ENCODE data around the gene UBXN6.
A peak's percentile ranks its signal among the peaks of the same experiment; 100 is the strongest.

UBXN6 gene

GRCh38 chr19:4455719-4456475 is 1.7 kb downstream of the UBXN6 start:
- H3K4me3 ChIP-seq (ENCODE audit: low read depth in 1 of 2, low read length in 2 of 2) = peak overlapping the region; percentile 89
- peak overlapping the region in 1 of 2 donors; percentile 63 for H3K9ac ChIP-seq (ENCODE audit: low read depth in 1 of 2, low read length in 2 of 2)

DNA sequence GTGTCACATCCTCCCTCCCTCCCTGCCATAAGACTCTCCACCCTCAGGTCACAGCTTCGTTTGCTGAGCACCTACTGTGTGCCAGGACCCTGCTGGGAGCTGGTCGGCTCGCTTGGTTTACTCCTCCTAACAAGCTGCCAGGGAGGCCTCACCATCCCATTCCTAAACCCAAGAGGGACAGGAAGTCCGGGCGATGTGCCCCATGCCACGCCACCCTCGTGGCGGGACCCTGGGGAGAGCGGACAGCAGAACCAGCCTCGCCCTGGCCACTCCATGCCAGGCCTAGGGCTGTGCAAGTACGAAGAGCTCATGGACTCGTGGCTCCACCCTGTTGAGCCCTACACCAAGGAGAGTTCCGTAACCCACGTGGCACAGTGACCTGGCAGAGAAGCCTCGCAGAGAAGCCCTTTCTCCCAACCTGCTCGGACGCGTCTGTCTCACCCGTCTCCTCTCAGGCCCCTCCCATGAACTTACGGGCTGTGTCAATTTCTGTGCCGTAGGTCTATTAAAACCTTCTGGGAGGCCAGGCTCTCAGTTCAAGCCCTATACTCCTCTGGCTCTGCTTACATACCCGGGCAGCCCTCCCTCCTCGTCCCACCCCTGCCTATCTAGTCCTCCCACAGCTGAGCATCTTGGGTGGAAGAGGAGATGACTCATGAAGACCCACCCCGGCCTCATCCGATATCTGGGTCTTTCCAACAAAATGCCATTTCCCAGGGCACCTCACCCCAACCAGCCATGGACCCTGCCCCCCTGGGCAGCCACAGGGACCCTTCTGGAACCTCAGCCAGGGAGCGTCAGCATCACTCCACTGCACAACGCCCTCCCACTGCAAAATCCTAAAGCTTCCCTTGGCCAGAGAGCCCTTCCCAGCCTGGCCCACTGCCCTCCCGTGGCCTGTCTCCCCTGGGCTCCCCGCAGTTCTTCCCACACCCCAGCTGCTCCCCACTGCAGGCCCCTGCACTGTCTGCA is 2.6 kb downstream of the UBXN6 start:
- H3K36me3 ChIP-seq (ENCODE audit: control insufficient read depth in 1 of 2, insufficient read depth in 2 of 2, low read length in 2 of 2) = peaks cover 15 to 38% of the 10 kb centered on the region in 2 donors
- no peak overlapping the region for H3K4me3 ChIP-seq (ENCODE audit: low read depth in 1 of 2, low read length in 2 of 2)
- no peaks in the 10 kb centered on the region for H3K27me3 ChIP-seq (ENCODE audit: control insufficient read depth in 1 of 2, insufficient read depth in 2 of 2, low read length in 2 of 2)
- H3K4me1 ChIP-seq (ENCODE audit: control insufficient read depth in 1 of 2, insufficient read depth in 2 of 2, low read length in 2 of 2) = peaks cover 8 to 18% of the 10 kb centered on the region in 2 donors
- no peaks in the 10 kb centered on the region for H3K9me3 ChIP-seq (ENCODE audit: control insufficient read depth in 1 of 2, low read length in 2 of 2)
- no peak overlapping the region for H3K9ac ChIP-seq (ENCODE audit: low read depth in 1 of 2, low read length in 2 of 2)
- H3K27ac ChIP-seq (ENCODE audit: low read depth, low read length) = no peak overlapping the region

More at GRCh38 chr19:4455719-4456475, 1.7 kb downstream of the UBXN6 start:
- Histone ChIP-seq H3K36me3 (ENCODE audit: control insufficient read depth in 1 of 2, insufficient read depth in 2 of 2, low read length in 2 of 2) (peaks cover 15 to 36% of the 10 kb centered on the region in 2 donors), H3K27me3 (ENCODE audit: control insufficient read depth in 1 of 2, insufficient read depth in 2 of 2, low read length in 2 of 2) (no peaks in the 10 kb centered on the region), H3K4me1 (ENCODE audit: control insufficient read depth in 1 of 2, insufficient read depth in 2 of 2, low read length in 2 of 2) (peaks cover 8 to 18% of the 10 kb centered on the region in 2 donors), H3K27ac (ENCODE audit: low read depth, low read length) (no peak overlapping the region), H3K9me3 (ENCODE audit: control insufficient read depth in 1 of 2, low read length in 2 of 2) (no peaks in the 10 kb centered on the region)

DNA sequence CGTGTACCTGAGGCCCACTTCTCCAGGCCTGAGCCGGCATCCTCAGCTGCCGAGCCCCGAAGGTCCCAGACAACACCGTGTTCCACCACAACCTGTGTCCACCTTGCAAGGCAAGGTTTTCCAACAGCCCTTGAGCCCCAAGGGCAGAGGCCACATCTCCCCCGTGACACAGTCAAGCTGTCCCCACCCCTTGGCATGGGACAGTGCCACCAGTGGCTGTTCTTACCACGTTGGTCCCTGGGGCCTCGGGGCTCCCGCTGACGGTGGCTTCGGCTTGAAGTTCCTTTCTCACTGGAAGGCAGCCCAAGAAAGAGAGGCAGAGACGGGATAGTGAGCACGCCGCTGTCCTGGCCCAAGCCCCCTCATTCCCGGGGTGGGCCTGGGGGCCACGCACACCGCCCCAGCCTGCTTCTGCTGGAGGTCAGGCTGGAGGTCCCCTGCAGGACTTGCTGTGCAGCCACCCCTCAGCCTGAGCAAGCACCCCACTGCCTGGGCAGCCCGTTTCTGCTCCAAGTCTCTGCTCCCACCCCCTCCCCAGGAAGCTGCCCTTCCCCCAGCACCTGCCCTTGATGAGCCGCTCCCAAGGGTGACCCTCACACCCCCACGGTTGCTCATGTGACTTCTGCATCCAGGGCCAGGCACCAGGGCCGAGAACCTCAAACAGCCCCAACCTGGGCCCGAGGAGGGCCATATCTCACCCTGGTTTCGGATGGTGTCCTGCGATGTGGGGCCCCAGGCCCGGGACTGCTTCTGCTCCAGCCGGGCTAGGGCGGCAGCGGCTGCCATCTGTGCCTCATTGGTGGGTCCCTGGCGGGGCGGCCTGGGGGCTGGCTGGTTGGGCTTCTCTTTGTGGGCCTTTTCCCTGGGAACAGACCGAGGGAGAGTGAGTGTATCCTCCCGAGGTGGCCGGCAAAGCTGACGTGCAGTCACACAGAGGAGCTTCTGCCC is 4.1 kb downstream of the UBXN6 start:
- no peaks in the 10 kb centered on the region for H3K27me3 ChIP-seq (ENCODE audit: control insufficient read depth in 1 of 2, insufficient read depth in 2 of 2, low read length in 2 of 2)
- no peaks in the 10 kb centered on the region for H3K9me3 ChIP-seq (ENCODE audit: control insufficient read depth in 1 of 2, low read length in 2 of 2)
- peaks cover 25 to 51% of the 10 kb centered on the region in 2 donors for H3K36me3 ChIP-seq (ENCODE audit: control insufficient read depth in 1 of 2, insufficient read depth in 2 of 2, low read length in 2 of 2)
- H3K4me1 ChIP-seq (ENCODE audit: control insufficient read depth in 1 of 2, insufficient read depth in 2 of 2, low read length in 2 of 2) = peaks cover 8 to 18% of the 10 kb centered on the region in 2 donors
- no peak overlapping the region for H3K27ac ChIP-seq (ENCODE audit: low read depth, low read length)
- no peak overlapping the region for H3K4me3 ChIP-seq (ENCODE audit: low read depth in 1 of 2, low read length in 2 of 2)
- H3K9ac ChIP-seq (ENCODE audit: low read depth in 1 of 2, low read length in 2 of 2) = no peak overlapping the region

DNA sequence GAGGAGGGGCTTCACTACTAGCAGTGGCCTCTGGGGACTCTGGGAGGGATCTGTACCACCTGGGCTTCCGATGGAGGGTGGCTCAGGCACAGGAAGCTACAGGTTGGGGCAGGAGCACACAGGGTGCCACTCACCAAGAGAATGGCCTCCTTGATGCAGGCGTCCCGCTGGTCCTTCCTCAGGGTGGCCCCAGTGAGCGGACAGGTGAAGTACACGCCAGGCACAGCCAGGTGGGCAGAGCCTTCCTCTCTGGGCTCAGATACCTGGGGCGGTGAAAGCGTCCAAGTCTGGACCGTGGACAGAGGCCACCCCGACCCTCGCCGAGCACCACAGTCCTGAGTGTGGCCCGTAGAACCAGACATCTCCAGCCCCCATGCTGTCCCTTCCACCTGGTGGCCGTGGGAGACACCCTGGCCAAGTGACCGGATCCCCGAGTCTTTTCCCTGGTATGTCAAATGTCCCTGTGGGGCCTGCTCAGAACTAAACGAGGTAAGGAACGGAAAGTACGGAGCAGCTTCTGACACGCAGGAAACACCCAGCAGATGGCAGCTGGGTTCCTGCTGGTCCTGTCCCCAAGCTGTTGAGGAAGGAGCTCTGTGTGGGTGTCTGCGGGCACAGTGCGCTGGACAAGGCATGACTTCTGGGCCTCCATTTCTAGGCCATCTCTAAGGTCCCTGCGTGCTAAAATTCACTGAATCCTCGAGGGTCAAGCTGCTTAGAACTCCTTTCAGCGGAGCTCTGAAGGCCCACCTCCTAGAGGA is 5.2 kb downstream of the UBXN6 start:
- H3K36me3 ChIP-seq (ENCODE audit: control insufficient read depth in 1 of 2, insufficient read depth in 2 of 2, low read length in 2 of 2) = peaks cover 31 to 62% of the 10 kb centered on the region in 2 donors
- H3K9ac ChIP-seq (ENCODE audit: low read depth in 1 of 2, low read length in 2 of 2) = no peak overlapping the region
- H3K4me1 ChIP-seq (ENCODE audit: control insufficient read depth in 1 of 2, insufficient read depth in 2 of 2, low read length in 2 of 2) = peaks cover 8 to 18% of the 10 kb centered on the region in 2 donors
- no peak overlapping the region for H3K27ac ChIP-seq (ENCODE audit: low read depth, low read length)
- H3K9me3 ChIP-seq (ENCODE audit: control insufficient read depth in 1 of 2, low read length in 2 of 2) = no peaks in the 10 kb centered on the region
- H3K27me3 ChIP-seq (ENCODE audit: control insufficient read depth in 1 of 2, insufficient read depth in 2 of 2, low read length in 2 of 2) = no peaks in the 10 kb centered on the region
- no peak overlapping the region for H3K4me3 ChIP-seq (ENCODE audit: low read depth in 1 of 2, low read length in 2 of 2)

- H3K36me3 ChIP-seq (ENCODE audit: control insufficient read depth in 1 of 2, insufficient read depth in 2 of 2, low read length in 2 of 2) = peaks cover 52 to 87% of the 10 kb centered on the region in 2 donors
- no peak overlapping the region for H3K27ac ChIP-seq (ENCODE audit: low read depth, low read length)
- no peaks in the 10 kb centered on the region for H3K4me1 ChIP-seq (ENCODE audit: control insufficient read depth in 1 of 2, insufficient read depth in 2 of 2, low read length in 2 of 2)
- H3K9me3 ChIP-seq (ENCODE audit: control insufficient read depth in 1 of 2, low read length in 2 of 2) = no peaks in the 10 kb centered on the region
- no peak overlapping the region for H3K9ac ChIP-seq (ENCODE audit: low read depth in 1 of 2, low read length in 2 of 2)
- no peaks in the 10 kb centered on the region for H3K27me3 ChIP-seq (ENCODE audit: control insufficient read depth in 1 of 2, insufficient read depth in 2 of 2, low read length in 2 of 2)
- no peak overlapping the region for H3K4me3 ChIP-seq (ENCODE audit: low read depth in 1 of 2, low read length in 2 of 2)
These were observed 8.0 kb downstream of the UBXN6 start for GRCh38 chr19:4449639-4450028.

- H3K27ac ChIP-seq (ENCODE audit: low read depth, low read length) = no peak overlapping the region
- no peak overlapping the region for H3K4me3 ChIP-seq (ENCODE audit: low read depth in 1 of 2, low read length in 2 of 2)
- H3K9me3 ChIP-seq (ENCODE audit: control insufficient read depth in 1 of 2, low read length in 2 of 2) = no peaks in the 10 kb centered on the region
- H3K4me1 ChIP-seq (ENCODE audit: control insufficient read depth in 1 of 2, insufficient read depth in 2 of 2, low read length in 2 of 2) = no peaks in the 10 kb centered on the region
- H3K27me3 ChIP-seq (ENCODE audit: control insufficient read depth in 1 of 2, insufficient read depth in 2 of 2, low read length in 2 of 2) = no peaks in the 10 kb centered on the region
- no peak overlapping the region for H3K9ac ChIP-seq (ENCODE audit: low read depth in 1 of 2, low read length in 2 of 2)
- H3K36me3 ChIP-seq (ENCODE audit: control insufficient read depth in 1 of 2, insufficient read depth in 2 of 2, low read length in 2 of 2) = peaks cover 52 to 87% of the 10 kb centered on the region in 2 donors
These were observed 8.5 kb downstream of the UBXN6 start for GRCh38 chr19:4449022-4449638.

- Histone ChIP-seq H3K9me3 (ENCODE audit: control insufficient read depth in 1 of 2, low read length in 2 of 2) (no peaks in the 10 kb centered on the region), H3K27ac (ENCODE audit: low read depth, low read length) (no peak overlapping the region), H3K4me3 (ENCODE audit: low read depth in 1 of 2, low read length in 2 of 2) (no peak overlapping the region), H3K27me3 (ENCODE audit: control insufficient read depth in 1 of 2, insufficient read depth in 2 of 2, low read length in 2 of 2) (no peaks in the 10 kb centered on the region), H3K4me1 (ENCODE audit: control insufficient read depth in 1 of 2, insufficient read depth in 2 of 2, low read length in 2 of 2) (no peaks in the 10 kb centered on the region), H3K9ac (ENCODE audit: low read depth in 1 of 2, low read length in 2 of 2) (no peak overlapping the region), H3K36me3 (ENCODE audit: control insufficient read depth in 1 of 2, insufficient read depth in 2 of 2, low read length in 2 of 2) (peaks cover 49 to 87% of the 10 kb centered on the region in 2 donors)
These were observed 9.2 kb downstream of the UBXN6 start for GRCh38 chr19:4448147-4448985.

- H3K27me3 ChIP-seq (ENCODE audit: control insufficient read depth in 1 of 2, insufficient read depth in 2 of 2, low read length in 2 of 2) = no peaks in the 10 kb centered on the region
- no peaks in the 10 kb centered on the region for H3K9me3 ChIP-seq (ENCODE audit: control insufficient read depth in 1 of 2, low read length in 2 of 2)
- H3K36me3 ChIP-seq (ENCODE audit: control insufficient read depth in 1 of 2, insufficient read depth in 2 of 2, low read length in 2 of 2) = peaks cover 42 to 83% of the 10 kb centered on the region in 2 donors
- H3K27ac ChIP-seq (ENCODE audit: low read depth, low read length) = no peak overlapping the region
- no peak overlapping the region for H3K4me3 ChIP-seq (ENCODE audit: low read depth in 1 of 2, low read length in 2 of 2)
- H3K9ac ChIP-seq (ENCODE audit: low read depth in 1 of 2, low read length in 2 of 2) = no peak overlapping the region
- no peaks in the 10 kb centered on the region for H3K4me1 ChIP-seq (ENCODE audit: control insufficient read depth in 1 of 2, insufficient read depth in 2 of 2, low read length in 2 of 2)
These were observed 10.1 kb downstream of the UBXN6 start for GRCh38 chr19:4447327-4448146.

Measured in duodenal mucosa (tissue), 2 donors.